ENCODE data around the gene CELF2.
A peak's percentile ranks its signal among the peaks of the same experiment; 100 is the strongest.

CELF2 gene

DNA sequence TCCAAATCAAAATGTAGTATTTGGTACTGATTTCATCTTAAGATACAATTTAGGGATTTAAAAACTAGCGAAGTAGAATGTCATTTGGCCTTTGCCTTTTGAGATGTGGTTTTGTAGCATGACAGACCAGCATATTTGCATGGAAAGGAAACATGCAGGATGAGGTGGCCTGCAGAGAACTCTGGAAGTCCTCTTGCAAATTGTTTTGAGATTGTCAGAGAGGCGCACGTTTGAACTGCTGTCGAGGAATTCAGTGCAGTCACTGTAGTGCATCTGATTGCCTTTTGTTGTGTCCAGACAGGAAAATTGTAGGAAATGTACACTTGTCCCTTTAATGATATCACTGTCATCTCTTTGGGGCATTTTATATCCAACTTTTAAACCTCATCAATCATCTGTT lies 136.7 kb downstream of the CELF2 start:
- no peak overlapping the region for H3K4me3 ChIP-seq (ENCODE audit: low read depth, low read length)
- no peak for DNase-seq (ENCODE audit: low read depth, low spot score)
- no peak for TF ChIP-seq CTCF (IDR thresholded peaks at IDR 0.05; ENCODE audit: insufficient read depth, low read length, missing control alignments)
- POLR2A ChIA-PET, result no interaction called here
- CTCF ChIA-PET, result no interaction called here

DNA sequence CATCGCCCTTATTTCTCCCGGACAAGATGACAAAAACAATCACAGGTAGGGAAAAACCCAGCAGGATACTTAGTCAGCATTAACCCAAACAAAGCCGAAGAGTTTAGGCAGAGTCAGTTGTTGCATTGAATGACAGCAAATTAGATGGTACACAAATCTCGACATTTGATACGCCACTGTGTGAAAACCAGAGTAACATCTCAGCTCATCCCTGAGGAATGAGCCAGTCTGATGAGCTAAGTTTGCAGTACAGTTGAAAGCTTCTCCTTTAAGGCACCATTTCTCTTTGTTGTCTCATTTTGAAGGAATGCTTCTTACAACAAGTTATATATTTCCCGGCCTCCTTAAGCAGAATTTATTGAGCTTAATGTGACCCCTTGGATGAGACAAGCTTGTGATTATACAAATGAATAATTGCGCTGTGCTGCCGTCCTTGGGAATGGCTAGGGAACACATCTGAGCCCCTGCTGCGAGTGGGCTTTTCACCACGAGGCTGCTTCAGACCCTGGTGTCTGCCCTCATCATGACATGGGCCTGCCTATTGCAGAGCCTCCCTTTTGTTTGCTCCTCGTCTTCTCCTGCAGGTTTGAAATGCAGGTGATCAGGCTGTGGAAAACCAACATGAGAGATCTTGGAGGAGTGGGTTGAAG lies 137.3 kb downstream of the CELF2 start:
- peak; percentile 44 for DNase-seq (ENCODE audit: low read depth, low spot score)
- TF ChIP-seq CTCF (IDR thresholded peaks at IDR 0.05; ENCODE audit: insufficient read depth, low read length, missing control alignments), result no peak
- no peak overlapping the region for H3K4me3 ChIP-seq (ENCODE audit: low read depth, low read length)
- ChIA-PET CTCF (interaction anchor here (0.9 kb wide), 1 partner anchor 10 kb away, joined by 3 read pairs; no protein-coding TSS in a partner anchor), POLR2A (no interaction called here)

GRCh38 chr10:11156480-11156879 lies 138.8 kb downstream of the CELF2 start:
- ChIA-PET POLR2A (no interaction called here), CTCF (no interaction called here)
- H3K4me3 ChIP-seq (ENCODE audit: low read depth, low read length), result no peak overlapping the region
- DNase-seq (ENCODE audit: low read depth, low spot score), result no peak
- TF ChIP-seq CTCF (IDR thresholded peaks at IDR 0.05; ENCODE audit: insufficient read depth, low read length, missing control alignments), result no peak

DNA sequence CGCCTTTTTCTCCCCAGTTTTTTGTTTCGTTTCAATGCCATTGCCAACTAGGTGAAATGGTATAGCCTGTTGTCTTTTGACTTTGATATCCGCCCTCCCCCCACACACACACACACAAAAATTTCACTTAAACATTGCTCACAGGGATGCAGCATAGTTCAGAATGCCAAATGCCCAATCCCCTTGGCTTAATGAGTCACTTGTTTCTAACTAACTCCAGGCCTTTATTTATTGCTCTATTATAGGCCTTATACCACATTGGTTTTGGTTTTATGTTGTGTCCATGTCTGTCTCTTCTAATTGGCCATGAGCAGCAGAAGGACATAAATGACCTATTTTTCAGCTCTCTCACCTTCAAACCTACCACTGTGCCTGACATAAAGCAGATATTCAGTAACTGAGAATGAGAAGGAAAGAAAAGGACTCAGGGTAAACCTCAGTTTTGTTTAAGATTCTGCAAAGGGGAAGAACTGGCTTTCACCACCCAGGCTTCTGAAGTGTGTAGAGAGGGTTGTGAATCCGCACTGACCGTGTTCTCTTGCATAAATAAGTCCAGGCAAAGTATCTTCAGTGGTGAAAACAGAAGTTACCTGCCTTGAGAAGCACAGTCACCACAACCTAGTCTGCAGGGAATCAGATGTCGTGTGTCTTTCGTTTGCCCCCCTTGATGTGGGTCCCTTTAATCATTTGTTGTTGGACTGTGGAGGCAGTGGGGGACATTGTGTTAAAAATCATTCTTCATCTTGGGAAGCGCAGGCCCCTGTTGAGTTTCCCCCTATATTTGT lies 139.8 kb downstream of the CELF2 start:
- H3K4me3 ChIP-seq (ENCODE audit: low read depth, low read length), result no peak overlapping the region
- DNase-seq (ENCODE audit: low read depth, low spot score), result no peak
- TF ChIP-seq CTCF (IDR thresholded peaks at IDR 0.05; ENCODE audit: insufficient read depth, low read length, missing control alignments), result no peak
- CTCF ChIA-PET, result no interaction called here
- POLR2A ChIA-PET, result no interaction called here

DNA sequence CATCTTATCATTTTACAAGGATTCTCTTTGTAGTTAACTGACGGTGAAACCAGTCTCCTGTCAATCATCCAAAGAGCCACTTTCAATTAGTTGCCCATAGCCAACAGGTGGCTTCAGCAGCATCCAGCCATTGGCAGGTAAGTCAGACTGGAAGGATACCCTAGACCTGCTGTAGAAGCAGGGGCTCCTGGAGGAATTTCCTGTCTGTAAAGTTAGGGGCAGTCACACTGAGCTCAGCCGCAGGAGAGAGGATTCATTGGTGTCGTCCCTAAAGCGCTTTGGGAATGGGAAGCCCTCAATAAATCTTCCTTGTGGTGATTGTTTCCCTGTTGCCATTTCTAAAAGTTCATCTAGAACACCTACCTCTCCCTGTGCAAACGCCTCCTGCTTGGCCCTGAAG lies 140.4 kb downstream of the CELF2 start:
- TF ChIP-seq CTCF (IDR thresholded peaks at IDR 0.05; ENCODE audit: insufficient read depth, low read length, missing control alignments), result no peak
- DNase-seq (ENCODE audit: low read depth, low spot score), result no peak
- H3K4me3 ChIP-seq (ENCODE audit: low read depth, low read length), result no peak overlapping the region
- POLR2A ChIA-PET, result no interaction called here
- CTCF ChIA-PET, result no interaction called here

- ChIA-PET CTCF (no interaction called here), POLR2A (no interaction called here)
- no peak for DNase-seq (ENCODE audit: low read depth, low spot score)
- H3K4me3 ChIP-seq (ENCODE audit: low read depth, low read length), result no peak overlapping the region
- TF ChIP-seq CTCF (IDR thresholded peaks at IDR 0.05; ENCODE audit: insufficient read depth, low read length, missing control alignments), result no peak
These were observed 142.0 kb downstream of the CELF2 start for GRCh38 chr10:11159543-11160215.
